ENCODE data around the gene RBFOX2.

GRCh38 chr22:35733791-35734516 lies 294.7 kb downstream of the RBFOX2 start:
- TF ChIP-seq POLR2A (IDR thresholded peaks at IDR 0.05) (no peak), CTCF (IDR thresholded peaks at IDR 0.05) (peak in 3 of 6 experiments; percentile 28 to 47 (median 40))

Data from Peyer's patch (tissue), 4 donors.